Measurements from ENCODE around the gene ARX. TPM values are rescaled to one million over a fixed set of nuclear protein-coding genes. Genes with fewer than 3 reads are reported as not detected.

The ARX gene
- polyA plus RNA-seq, 1 donor from 2014 or later, result 42.8 TPM

DNA sequence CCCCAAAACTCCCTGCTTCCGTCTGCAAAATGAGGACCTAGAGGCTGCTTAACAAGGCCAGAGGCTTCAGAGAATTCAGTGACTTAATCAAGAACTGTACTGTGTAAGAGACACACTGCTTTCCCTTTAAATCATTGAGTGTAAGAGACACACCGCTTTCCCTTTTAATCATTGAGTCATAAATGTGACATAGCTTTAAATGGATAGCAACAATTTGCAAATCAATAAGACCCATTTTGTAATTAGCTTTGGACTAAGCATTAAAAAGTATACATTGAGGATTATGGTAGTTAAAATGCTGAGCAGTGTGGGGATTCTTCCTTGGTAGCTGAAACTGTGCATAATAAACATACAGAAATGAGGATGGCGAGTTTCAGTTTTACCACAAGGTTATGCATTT is 31.8 kb downstream of the ARX start:
- Histone ChIP-seq H3K36me3 (ENCODE audit: insufficient read depth, low read length) (no peaks in the 10 kb centered on the region), H3K9ac (ENCODE audit: low read length) (no peak overlapping the region), H3K79me2 (replicated peaks; ENCODE audit: insufficient read depth, low read length) (no peaks in the 10 kb centered on the region), H3F3A (ENCODE audit: insufficient read depth, low read length, poor library complexity, severe bottlenecking) (no peaks in the 10 kb centered on the region), H3K27ac (ENCODE audit: low read length) (no peak overlapping the region), H3K4me2 (ENCODE audit: low read length) (no peak overlapping the region), H3K9me2 (ENCODE audit: insufficient read depth, low read length) (no peaks in the 10 kb centered on the region), H3K27me3 (ENCODE audit: insufficient read depth, low read depth, low read length) (no peaks in the 10 kb centered on the region), H4K20me1 (ENCODE audit: insufficient read depth) (no peaks in the 10 kb centered on the region), H2AFZ (ENCODE audit: low read depth, low read length) (no peak overlapping the region), H3K9me3 (ENCODE audit: low read length) (no peaks in the 10 kb centered on the region), H3K4me3 (ENCODE audit: low read length) (no peak overlapping the region)
- TF ChIP-seq POLR2AphosphoS5 (IDR thresholded peaks at IDR 0.05), result no peak
- no peak for TF ChIP-seq MXI1 (conservative IDR thresholded peaks at IDR 0.05; ENCODE audit: poor library complexity, severe bottlenecking)
- no peak for TF ChIP-seq RAD21 (conservative IDR thresholded peaks at IDR 0.05)
- TF ChIP-seq, protein P1, sequence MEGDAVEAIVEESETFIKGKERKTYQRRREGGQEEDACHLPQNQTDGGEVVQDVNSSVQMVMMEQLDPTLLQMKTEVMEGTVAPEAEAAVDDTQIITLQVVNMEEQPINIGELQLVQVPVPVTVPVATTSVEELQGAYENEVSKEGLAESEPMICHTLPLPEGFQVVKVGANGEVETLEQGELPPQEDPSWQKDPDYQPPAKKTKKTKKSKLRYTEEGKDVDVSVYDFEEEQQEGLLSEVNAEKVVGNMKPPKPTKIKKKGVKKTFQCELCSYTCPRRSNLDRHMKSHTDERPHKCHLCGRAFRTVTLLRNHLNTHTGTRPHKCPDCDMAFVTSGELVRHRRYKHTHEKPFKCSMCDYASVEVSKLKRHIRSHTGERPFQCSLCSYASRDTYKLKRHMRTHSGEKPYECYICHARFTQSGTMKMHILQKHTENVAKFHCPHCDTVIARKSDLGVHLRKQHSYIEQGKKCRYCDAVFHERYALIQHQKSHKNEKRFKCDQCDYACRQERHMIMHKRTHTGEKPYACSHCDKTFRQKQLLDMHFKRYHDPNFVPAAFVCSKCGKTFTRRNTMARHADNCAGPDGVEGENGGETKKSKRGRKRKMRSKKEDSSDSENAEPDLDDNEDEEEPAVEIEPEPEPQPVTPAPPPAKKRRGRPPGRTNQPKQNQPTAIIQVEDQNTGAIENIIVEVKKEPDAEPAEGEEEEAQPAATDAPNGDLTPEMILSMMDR (IDR thresholded peaks at IDR 0.05; ENCODE audit: poor library complexity, severe bottlenecking), result no peak
- no peak for TF ChIP-seq EP300 (conservative IDR thresholded peaks at IDR 0.05; ENCODE audit: poor library complexity, severe bottlenecking)
- TF ChIP-seq TAF1 (IDR thresholded peaks at IDR 0.05; ENCODE audit: low read depth), result no peak
- no peak for TF ChIP-seq EZH2 (IDR thresholded peaks at IDR 0.05; ENCODE audit: borderline replicate concordance, insufficient read depth, low read length, poor library complexity, severe bottlenecking)
- TF ChIP-seq, protein P2, sequence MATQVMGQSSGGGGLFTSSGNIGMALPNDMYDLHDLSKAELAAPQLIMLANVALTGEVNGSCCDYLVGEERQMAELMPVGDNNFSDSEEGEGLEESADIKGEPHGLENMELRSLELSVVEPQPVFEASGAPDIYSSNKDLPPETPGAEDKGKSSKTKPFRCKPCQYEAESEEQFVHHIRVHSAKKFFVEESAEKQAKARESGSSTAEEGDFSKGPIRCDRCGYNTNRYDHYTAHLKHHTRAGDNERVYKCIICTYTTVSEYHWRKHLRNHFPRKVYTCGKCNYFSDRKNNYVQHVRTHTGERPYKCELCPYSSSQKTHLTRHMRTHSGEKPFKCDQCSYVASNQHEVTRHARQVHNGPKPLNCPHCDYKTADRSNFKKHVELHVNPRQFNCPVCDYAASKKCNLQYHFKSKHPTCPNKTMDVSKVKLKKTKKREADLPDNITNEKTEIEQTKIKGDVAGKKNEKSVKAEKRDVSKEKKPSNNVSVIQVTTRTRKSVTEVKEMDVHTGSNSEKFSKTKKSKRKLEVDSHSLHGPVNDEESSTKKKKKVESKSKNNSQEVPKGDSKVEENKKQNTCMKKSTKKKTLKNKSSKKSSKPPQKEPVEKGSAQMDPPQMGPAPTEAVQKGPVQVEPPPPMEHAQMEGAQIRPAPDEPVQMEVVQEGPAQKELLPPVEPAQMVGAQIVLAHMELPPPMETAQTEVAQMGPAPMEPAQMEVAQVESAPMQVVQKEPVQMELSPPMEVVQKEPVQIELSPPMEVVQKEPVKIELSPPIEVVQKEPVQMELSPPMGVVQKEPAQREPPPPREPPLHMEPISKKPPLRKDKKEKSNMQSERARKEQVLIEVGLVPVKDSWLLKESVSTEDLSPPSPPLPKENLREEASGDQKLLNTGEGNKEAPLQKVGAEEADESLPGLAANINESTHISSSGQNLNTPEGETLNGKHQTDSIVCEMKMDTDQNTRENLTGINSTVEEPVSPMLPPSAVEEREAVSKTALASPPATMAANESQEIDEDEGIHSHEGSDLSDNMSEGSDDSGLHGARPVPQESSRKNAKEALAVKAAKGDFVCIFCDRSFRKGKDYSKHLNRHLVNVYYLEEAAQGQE (IDR thresholded peaks at IDR 0.05; ENCODE audit: borderline replicate concordance), result no peak
- no peak for TF ChIP-seq SMC3 (conservative IDR thresholded peaks at IDR 0.05; ENCODE audit: poor library complexity)

DNA sequence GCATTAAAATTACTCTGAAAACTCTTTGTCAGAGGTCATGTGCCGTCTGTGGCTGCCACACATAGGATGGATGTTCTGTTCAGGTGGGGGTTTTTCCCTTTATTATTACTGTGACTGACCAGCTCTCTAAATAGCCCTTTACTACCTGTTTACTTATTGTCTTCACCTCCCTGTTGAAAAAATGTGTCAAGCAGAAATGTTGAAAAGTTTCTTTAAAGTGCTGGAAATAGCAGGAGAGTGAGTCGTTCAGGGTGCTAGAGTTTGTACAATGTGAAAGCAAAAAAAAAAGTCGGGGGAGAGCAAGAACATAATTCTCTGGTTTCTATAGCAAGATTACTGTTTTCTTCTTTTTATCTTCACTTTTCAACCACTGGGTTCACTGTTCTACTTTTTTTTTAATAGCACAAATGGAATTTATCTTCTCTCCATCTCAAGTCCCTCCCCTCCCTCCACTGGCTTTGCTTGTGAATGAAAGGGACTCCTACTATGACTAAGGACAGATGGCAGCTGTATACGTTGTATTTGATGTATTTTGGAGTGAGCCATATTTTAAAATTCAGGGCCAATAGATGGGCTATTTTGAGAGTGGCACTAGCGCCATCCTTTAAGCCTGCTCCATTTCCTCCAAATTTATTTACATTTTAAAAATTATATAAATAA is 33.3 kb downstream of the ARX start:
- no peaks in the 10 kb centered on the region for H3K79me2 ChIP-seq (replicated peaks; ENCODE audit: insufficient read depth, low read length)
- H3F3A ChIP-seq (ENCODE audit: insufficient read depth, low read length, poor library complexity, severe bottlenecking), result no peaks in the 10 kb centered on the region
- no peaks in the 10 kb centered on the region for H3K36me3 ChIP-seq (ENCODE audit: insufficient read depth, low read length)
- H3K4me3 ChIP-seq (ENCODE audit: low read length), result no peak overlapping the region
- H4K20me1 ChIP-seq (ENCODE audit: insufficient read depth), result no peaks in the 10 kb centered on the region
- no peaks in the 10 kb centered on the region for H3K9me2 ChIP-seq (ENCODE audit: insufficient read depth, low read length)
- H3K9ac ChIP-seq (ENCODE audit: low read length), result no peak overlapping the region
- no peak overlapping the region for H3K4me2 ChIP-seq (ENCODE audit: low read length)
- TF ChIP-seq TAF1 (IDR thresholded peaks at IDR 0.05; ENCODE audit: low read depth) (no peak), EP300 (conservative IDR thresholded peaks at IDR 0.05; ENCODE audit: poor library complexity, severe bottlenecking) (no peak), SMC3 (conservative IDR thresholded peaks at IDR 0.05; ENCODE audit: poor library complexity) (no peak), POLR2AphosphoS5 (IDR thresholded peaks at IDR 0.05) (no peak), MXI1 (conservative IDR thresholded peaks at IDR 0.05; ENCODE audit: poor library complexity, severe bottlenecking) (no peak), EZH2 (IDR thresholded peaks at IDR 0.05; ENCODE audit: borderline replicate concordance, insufficient read depth, low read length, poor library complexity, severe bottlenecking) (no peak)
- TF ChIP-seq, protein P2 (IDR thresholded peaks at IDR 0.05; ENCODE audit: borderline replicate concordance), result no peak
- TF ChIP-seq, protein P1 (IDR thresholded peaks at IDR 0.05; ENCODE audit: poor library complexity, severe bottlenecking), result no peak
- H3K27ac ChIP-seq (ENCODE audit: low read length), result no peak overlapping the region
- H3K9me3 ChIP-seq (ENCODE audit: low read length), result no peaks in the 10 kb centered on the region
- no peaks in the 10 kb centered on the region for H3K27me3 ChIP-seq (ENCODE audit: insufficient read depth, low read depth, low read length)
- H2AFZ ChIP-seq (ENCODE audit: low read depth, low read length), result no peak overlapping the region

Measured in neural cell (in vitro differentiated cells).